ENCODE results near the gene SHB.

GRCh38 chr9:38084556-38084880 lies 15.5 kb upstream of the SHB start:
- TF ChIP-seq, protein P1, sequence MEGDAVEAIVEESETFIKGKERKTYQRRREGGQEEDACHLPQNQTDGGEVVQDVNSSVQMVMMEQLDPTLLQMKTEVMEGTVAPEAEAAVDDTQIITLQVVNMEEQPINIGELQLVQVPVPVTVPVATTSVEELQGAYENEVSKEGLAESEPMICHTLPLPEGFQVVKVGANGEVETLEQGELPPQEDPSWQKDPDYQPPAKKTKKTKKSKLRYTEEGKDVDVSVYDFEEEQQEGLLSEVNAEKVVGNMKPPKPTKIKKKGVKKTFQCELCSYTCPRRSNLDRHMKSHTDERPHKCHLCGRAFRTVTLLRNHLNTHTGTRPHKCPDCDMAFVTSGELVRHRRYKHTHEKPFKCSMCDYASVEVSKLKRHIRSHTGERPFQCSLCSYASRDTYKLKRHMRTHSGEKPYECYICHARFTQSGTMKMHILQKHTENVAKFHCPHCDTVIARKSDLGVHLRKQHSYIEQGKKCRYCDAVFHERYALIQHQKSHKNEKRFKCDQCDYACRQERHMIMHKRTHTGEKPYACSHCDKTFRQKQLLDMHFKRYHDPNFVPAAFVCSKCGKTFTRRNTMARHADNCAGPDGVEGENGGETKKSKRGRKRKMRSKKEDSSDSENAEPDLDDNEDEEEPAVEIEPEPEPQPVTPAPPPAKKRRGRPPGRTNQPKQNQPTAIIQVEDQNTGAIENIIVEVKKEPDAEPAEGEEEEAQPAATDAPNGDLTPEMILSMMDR (IDR thresholded peaks at IDR 0.05; ENCODE audit: insufficient read depth, low read length, poor library complexity, severe bottlenecking), result no peak
- TF ChIP-seq EZH2phosphoT487 (conservative IDR thresholded peaks at IDR 0.05; ENCODE audit: low read length), result no peak
